ENCODE results near the gene TSPAN15. TPM values are rescaled to one million over a fixed set of nuclear protein-coding genes. Genes with fewer than 3 reads are reported as not detected.

TSPAN15 gene
- total and polyA plus RNA-seq, 12 donors = 5.0 to 18.2 (median 10.6) TPM

DNA sequence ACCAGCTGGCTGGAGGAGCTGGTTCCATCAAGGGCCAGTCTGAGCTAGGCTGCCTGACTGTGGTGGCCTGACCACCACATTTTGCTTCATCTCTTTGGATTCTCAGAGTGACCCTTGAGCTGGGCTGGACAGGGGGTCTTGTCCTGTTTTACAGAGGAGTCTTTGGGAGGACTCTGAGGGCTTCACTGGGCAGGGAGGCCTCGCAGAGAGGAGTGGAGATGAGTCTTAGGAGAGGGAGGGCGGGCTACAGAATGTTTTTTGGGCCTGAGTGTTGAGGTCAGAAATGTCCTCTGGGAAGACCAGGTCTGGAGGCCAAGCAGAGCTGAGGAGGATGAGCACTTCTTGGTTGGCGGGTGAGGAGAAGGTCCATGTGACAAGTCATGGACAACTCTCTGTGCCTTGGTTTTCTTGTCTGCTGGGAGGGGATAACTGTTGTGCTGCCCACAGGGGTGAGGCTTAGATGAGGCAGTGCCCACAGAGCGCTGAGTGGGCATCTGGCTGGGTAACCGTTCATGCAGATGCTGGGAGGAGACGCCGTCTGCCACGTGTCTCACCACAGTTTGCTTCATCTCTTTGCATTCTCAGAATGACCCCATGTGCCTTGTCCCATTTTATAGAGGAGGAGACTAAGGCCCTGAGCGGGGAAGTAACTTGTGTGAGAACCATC is 9.4 kb downstream of the TSPAN15 start:
- TF ChIP-seq, protein P1, sequence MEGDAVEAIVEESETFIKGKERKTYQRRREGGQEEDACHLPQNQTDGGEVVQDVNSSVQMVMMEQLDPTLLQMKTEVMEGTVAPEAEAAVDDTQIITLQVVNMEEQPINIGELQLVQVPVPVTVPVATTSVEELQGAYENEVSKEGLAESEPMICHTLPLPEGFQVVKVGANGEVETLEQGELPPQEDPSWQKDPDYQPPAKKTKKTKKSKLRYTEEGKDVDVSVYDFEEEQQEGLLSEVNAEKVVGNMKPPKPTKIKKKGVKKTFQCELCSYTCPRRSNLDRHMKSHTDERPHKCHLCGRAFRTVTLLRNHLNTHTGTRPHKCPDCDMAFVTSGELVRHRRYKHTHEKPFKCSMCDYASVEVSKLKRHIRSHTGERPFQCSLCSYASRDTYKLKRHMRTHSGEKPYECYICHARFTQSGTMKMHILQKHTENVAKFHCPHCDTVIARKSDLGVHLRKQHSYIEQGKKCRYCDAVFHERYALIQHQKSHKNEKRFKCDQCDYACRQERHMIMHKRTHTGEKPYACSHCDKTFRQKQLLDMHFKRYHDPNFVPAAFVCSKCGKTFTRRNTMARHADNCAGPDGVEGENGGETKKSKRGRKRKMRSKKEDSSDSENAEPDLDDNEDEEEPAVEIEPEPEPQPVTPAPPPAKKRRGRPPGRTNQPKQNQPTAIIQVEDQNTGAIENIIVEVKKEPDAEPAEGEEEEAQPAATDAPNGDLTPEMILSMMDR (IDR thresholded peaks at IDR 0.05) = no peak
- ATAC-seq = peak in 4 of 8 donors; percentile 2 to 27 (median 10)
- H3K36me3 ChIP-seq = peaks cover 0 to 14% (median 0%) of the 10 kb centered on the region in 9 donors
- intact Hi-C loops (cut with DNase I) = no loop called here
- no peak for DNase-seq
- H3K9me3 ChIP-seq = no peaks in the 10 kb centered on the region
- 73 to 84% methylated on average over 9 of the region's 9 CpGs for WGBS, 2 donors
- H3K4me1 ChIP-seq = peaks cover 8 to 92% (median 72%) of the 10 kb centered on the region in 9 donors
- H3K27ac ChIP-seq = peak overlapping the region; percentile 32 to 93 (median 78)
- H3K27me3 ChIP-seq = no peaks in the 10 kb centered on the region
- no peak overlapping the region for H3K4me3 ChIP-seq

DNA sequence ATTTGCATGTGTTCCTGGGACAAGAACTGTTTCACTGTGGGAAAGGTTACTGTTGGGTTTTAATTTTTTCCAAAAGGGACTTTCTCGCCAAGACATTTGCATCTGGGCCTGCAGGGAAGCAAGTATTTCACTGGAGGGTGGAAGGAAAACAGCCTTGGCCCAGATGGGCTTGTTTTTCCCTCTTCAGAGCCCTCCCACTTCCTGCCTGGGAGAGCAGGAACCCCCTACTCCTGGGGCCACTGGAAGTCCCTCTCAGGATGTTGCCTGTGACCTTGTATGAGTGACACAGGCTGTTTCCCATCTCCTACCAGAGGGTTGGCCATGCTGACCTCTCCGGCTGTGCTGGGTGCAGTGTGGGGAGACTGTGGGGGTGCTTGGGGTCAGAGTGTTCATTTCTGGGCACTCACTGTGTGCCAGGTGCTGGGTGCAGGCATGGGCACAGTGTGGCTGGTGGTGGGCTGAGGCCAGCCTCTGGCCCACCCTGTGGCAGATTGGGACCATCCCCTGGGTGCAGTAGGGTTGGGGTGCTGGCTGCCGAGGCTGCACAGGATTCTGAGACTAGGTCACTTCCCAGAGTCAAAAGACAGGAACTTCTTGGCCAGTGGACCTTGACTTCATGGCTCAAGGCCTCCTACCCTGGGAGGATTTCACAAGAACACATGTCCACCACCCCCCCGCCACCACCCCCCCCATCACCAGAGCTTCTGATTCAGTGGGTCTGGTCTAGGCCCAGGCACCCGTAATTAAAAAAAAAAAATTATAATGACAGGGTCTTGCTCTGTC is 10.2 kb downstream of the TSPAN15 start:
- TF ChIP-seq, protein P1 (IDR thresholded peaks at IDR 0.05) = no peak
- intact Hi-C loops (cut with DNase I) = no loop called here
- Histone ChIP-seq H3K27ac (peak overlapping the region; percentile 32 to 93 (median 78)), H3K27me3 (no peaks in the 10 kb centered on the region), H3K4me3 (no peak overlapping the region), H3K4me1 (peaks cover 8 to 97% (median 75%) of the 10 kb centered on the region in 9 donors), H3K36me3 (peaks cover 0 to 6% (median 0%) of the 10 kb centered on the region in 9 donors), H3K9me3 (no peaks in the 10 kb centered on the region)
- 56 to 65% methylated on average over 5 of the region's 5 CpGs for WGBS, 2 donors
- ATAC-seq = peak; percentile 32 to 84 (median 80)
- peak in 1 of 2 donors; percentile 69 for DNase-seq

DNA sequence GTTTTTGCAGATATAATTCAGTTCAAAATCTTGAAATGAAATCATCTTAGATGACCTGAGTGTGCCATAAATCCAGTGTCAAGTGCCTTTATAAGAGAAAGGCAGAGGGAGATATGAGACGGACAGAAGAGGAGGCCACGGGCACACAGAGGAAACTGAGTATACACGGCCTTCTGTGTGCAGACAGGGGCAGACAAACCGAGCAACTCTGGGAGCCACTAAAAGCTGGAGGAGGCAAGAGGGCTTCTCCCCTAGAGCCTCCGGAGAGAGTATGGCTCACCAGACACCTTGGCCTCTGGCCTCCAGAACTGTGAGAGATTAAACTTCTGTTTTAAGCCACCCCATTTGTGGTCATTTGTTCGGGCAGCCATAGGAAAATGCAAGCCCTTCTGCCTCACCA is 12.6 kb downstream of the TSPAN15 start:
- Histone ChIP-seq H3K36me3 (no peaks in the 10 kb centered on the region), H3K27ac (peak overlapping the region in 9 of 10 donors; percentile 55 to 93 (median 78)), H3K4me3 (no peak overlapping the region), H3K9me3 (no peaks in the 10 kb centered on the region), H3K27me3 (no peaks in the 10 kb centered on the region), H3K4me1 (peaks cover 8 to 100% (median 72%) of the 10 kb centered on the region in 9 donors)
- DNase-seq (no peak), ATAC-seq (no peak)
- intact Hi-C loops (cut with DNase I) = no loop called here
- TF ChIP-seq, protein P1 (IDR thresholded peaks at IDR 0.05) = no peak
- WGBS, 2 donors = 66 to 72% methylated on average over 6 of the region's 6 CpGs

DNA sequence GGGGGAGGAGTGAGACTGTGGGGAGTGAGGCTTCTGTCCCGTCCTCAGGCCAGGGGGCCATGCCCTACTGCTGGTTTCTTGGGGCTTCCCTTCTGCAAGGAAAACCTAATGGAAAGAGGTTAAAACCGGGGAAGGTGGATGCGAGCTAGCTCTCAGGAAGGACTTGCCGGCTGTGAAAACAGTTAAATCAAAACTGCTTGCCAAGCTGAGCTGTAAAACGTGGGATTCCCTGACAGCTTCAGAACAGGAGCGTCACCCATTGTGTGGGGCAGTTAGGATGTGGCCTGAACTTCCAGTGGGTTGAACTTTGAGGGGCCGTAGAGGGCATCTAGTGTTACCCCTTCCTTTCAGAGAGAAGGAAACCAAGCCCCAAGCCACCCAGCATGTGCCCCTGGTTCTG is 13.1 kb downstream of the TSPAN15 start:
- no peaks in the 10 kb centered on the region for H3K9me3 ChIP-seq
- H3K27me3 ChIP-seq = no peaks in the 10 kb centered on the region
- ATAC-seq (peak in 1 of 8 donors; percentile 23), DNase-seq (no peak)
- H3K27ac ChIP-seq = peak overlapping the region in 9 of 10 donors; percentile 55 to 93 (median 78)
- peaks cover 8 to 100% (median 73%) of the 10 kb centered on the region in 9 donors for H3K4me1 ChIP-seq
- no peaks in the 10 kb centered on the region for H3K36me3 ChIP-seq
- no peak overlapping the region for H3K4me3 ChIP-seq
- WGBS, 2 donors = 62% methylated on average over 7 of the region's 7 CpGs
- intact Hi-C loops (cut with DNase I) = no loop called here
- TF ChIP-seq, protein P1 (IDR thresholded peaks at IDR 0.05) = no peak

Data from heart right ventricle (tissue), 16 donors.